ENCODE measurements around the gene DNAH17. TPM values are rescaled to one million over a fixed set of nuclear protein-coding genes. Genes with fewer than 3 reads are reported as not detected.
A peak's percentile ranks its signal among the peaks of the same experiment; 100 is the strongest.

The DNAH17 gene
- total RNA-seq, 1 donor from 2014 or later: 2.8 TPM

DNA sequence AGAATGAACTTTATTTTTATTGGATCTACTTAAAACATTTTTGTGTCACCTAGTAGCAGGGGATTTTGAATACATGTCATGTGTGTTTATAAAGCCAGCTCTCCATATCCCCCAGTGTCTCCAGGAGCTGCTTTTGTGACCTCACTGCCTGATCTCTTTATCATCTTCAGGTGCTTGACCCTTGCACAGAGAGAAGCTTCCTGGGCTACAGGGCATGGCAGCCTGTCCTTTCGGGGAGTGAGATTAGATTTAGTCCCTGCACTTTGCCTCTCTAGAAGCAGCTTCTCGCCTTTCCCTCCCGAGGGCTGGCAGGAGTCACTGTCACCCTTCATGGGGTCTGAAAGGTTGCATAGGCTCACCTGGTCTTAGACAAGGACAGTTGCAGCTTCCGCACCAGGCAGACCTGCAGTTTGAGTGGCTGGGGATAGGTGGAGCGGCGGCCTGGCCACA lies 156.1 kb downstream of the DNAH17 start:
- Histone ChIP-seq H3K4me3 (no peak overlapping the region), H3K27ac (no peak overlapping the region), H3K36me3 (peaks cover 56% of the 10 kb centered on the region), H3K9me3 (no peaks in the 10 kb centered on the region), H3K27me3 (no peaks in the 10 kb centered on the region), H3K4me1 (peaks cover 59% of the 10 kb centered on the region)
- ATAC-seq (no peak), DNase-seq (no peak)
- intact Hi-C loops (cut with DNase I): loop anchor here (5.0 kb wide), 2 partner anchors 59 to 134 kb away; partner anchors contain the start of gene SOCS3
- TF ChIP-seq, protein P1, sequence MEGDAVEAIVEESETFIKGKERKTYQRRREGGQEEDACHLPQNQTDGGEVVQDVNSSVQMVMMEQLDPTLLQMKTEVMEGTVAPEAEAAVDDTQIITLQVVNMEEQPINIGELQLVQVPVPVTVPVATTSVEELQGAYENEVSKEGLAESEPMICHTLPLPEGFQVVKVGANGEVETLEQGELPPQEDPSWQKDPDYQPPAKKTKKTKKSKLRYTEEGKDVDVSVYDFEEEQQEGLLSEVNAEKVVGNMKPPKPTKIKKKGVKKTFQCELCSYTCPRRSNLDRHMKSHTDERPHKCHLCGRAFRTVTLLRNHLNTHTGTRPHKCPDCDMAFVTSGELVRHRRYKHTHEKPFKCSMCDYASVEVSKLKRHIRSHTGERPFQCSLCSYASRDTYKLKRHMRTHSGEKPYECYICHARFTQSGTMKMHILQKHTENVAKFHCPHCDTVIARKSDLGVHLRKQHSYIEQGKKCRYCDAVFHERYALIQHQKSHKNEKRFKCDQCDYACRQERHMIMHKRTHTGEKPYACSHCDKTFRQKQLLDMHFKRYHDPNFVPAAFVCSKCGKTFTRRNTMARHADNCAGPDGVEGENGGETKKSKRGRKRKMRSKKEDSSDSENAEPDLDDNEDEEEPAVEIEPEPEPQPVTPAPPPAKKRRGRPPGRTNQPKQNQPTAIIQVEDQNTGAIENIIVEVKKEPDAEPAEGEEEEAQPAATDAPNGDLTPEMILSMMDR (IDR thresholded peaks at IDR 0.05): no peak

GRCh38 chr17:78419970-78420815 lies 157.0 kb downstream of the DNAH17 start:
- TF ChIP-seq, protein P1 (IDR thresholded peaks at IDR 0.05): no peak
- intact Hi-C loops (cut with DNase I): loop anchor here (5.0 kb wide), 2 partner anchors 58 to 133 kb away; partner anchors contain the start of gene SOCS3
- no peaks in the 10 kb centered on the region for H3K9me3 ChIP-seq
- no peak overlapping the region for H3K4me3 ChIP-seq
- no peaks in the 10 kb centered on the region for H3K27me3 ChIP-seq
- peaks cover 63% of the 10 kb centered on the region for H3K4me1 ChIP-seq
- peaks cover 58% of the 10 kb centered on the region for H3K36me3 ChIP-seq
- DNase-seq (no peak), ATAC-seq (no peak)
- H3K27ac ChIP-seq: no peak overlapping the region

DNA sequence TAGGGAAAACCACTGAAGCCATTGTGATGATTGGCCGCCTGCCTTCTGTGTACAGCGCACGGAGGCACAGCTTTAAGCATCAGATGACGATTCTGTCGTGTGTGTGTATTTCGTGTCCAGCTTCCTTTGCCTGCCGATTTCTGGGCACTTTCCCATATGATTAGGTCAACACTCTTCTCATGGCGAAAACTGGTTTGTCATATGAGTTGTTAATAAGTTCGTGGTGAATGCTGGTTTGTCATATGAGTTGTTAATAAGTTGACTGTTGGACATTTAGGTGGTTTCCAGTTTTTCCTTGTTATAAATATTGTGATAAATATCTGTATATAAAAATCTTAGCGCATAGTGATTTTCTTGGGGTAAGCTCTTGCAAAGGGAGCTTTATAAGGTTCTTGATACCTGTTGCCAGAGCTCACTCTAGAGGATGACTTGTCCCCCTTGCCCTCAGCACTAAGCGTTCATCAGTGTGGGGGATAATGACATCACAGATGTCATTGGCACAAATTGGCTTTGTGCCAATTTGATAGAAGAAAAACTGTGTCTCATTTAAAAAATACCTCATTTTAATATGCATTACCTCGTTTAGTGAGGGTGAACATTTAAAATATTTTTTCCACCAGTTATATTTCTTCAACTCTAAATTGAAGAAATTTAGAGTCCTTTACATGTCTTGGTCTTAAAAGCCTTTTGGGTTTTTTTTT lies 158.7 kb downstream of the DNAH17 start:
- H3K9me3 ChIP-seq: no peaks in the 10 kb centered on the region
- no peaks in the 10 kb centered on the region for H3K27me3 ChIP-seq
- intact Hi-C loops (cut with DNase I): no loop called here
- H3K36me3 ChIP-seq: peaks cover 41% of the 10 kb centered on the region
- H3K27ac ChIP-seq: peak overlapping the region; percentile 83
- TF ChIP-seq, protein P1 (IDR thresholded peaks at IDR 0.05): no peak
- peaks cover 81% of the 10 kb centered on the region for H3K4me1 ChIP-seq
- H3K4me3 ChIP-seq: no peak overlapping the region
- DNase-seq (no peak), ATAC-seq (no peak)

GRCh38 chr17:78417531-78417909 lies 159.7 kb downstream of the DNAH17 start:
- no peak for ATAC-seq
- H3K36me3 ChIP-seq: peaks cover 34% of the 10 kb centered on the region
- intact Hi-C loops (cut with DNase I): no loop called here

GRCh38 chr17:78416791-78417530 lies 160.2 kb downstream of the DNAH17 start:
- H3K4me1 ChIP-seq: peaks cover 94% of the 10 kb centered on the region
- H3K4me3 ChIP-seq: no peak overlapping the region

More at GRCh38 chr17:78417531-78417909, 159.7 kb downstream of the DNAH17 start:
- Histone ChIP-seq H3K27ac (peak overlapping the region; percentile 83), H3K4me1 (peaks cover 89% of the 10 kb centered on the region), H3K27me3 (no peaks in the 10 kb centered on the region), H3K4me3 (no peak overlapping the region), H3K9me3 (no peaks in the 10 kb centered on the region)
- TF ChIP-seq, protein P1 (IDR thresholded peaks at IDR 0.05): no peak
- DNase-seq: no peak

More at GRCh38 chr17:78416791-78417530, 160.2 kb downstream of the DNAH17 start:
- peaks cover 34% of the 10 kb centered on the region for H3K36me3 ChIP-seq
- intact Hi-C loops (cut with DNase I): no loop called here
- H3K9me3 ChIP-seq: no peaks in the 10 kb centered on the region
- no peak for DNase-seq
- H3K27ac ChIP-seq: peak overlapping the region; percentile 83
- H3K27me3 ChIP-seq: no peaks in the 10 kb centered on the region
- peak; percentile 69 for ATAC-seq
- TF ChIP-seq, protein P1 (IDR thresholded peaks at IDR 0.05): no peak
